ENCODE results near the gene MTCL1.

MTCL1 gene

DNA sequence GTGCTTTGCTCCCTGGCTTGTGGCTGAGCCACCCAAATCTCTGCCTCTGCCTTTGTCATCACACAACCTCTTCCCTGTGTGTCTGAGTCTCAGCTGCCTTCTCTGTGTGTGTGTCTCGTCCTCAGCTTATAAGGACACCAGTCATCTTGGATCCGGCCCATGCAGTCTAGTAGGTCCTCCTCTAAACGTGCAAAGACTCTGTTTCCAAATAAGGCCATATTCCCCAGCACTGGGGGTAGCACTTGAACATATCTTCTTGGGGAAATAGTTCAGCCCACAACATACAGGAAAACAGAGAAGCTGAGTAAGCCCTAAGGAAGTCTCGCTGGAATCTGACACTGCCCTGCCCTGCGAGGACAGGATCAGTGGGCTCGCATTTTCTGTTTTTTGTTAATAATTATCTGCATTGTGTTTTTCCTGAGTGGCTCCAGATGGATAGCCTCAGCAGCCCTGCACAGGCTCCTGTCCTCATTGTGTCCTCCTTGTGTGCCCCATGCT is 42.1 kb downstream of the MTCL1 start:
- TF ChIP-seq, protein P1, sequence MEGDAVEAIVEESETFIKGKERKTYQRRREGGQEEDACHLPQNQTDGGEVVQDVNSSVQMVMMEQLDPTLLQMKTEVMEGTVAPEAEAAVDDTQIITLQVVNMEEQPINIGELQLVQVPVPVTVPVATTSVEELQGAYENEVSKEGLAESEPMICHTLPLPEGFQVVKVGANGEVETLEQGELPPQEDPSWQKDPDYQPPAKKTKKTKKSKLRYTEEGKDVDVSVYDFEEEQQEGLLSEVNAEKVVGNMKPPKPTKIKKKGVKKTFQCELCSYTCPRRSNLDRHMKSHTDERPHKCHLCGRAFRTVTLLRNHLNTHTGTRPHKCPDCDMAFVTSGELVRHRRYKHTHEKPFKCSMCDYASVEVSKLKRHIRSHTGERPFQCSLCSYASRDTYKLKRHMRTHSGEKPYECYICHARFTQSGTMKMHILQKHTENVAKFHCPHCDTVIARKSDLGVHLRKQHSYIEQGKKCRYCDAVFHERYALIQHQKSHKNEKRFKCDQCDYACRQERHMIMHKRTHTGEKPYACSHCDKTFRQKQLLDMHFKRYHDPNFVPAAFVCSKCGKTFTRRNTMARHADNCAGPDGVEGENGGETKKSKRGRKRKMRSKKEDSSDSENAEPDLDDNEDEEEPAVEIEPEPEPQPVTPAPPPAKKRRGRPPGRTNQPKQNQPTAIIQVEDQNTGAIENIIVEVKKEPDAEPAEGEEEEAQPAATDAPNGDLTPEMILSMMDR (IDR thresholded peaks at IDR 0.05), result no peak
- Histone ChIP-seq H3K4me3 (ENCODE audit: low read depth, low read length) (no peak overlapping the region), H3K9ac (no peak overlapping the region)

DNA sequence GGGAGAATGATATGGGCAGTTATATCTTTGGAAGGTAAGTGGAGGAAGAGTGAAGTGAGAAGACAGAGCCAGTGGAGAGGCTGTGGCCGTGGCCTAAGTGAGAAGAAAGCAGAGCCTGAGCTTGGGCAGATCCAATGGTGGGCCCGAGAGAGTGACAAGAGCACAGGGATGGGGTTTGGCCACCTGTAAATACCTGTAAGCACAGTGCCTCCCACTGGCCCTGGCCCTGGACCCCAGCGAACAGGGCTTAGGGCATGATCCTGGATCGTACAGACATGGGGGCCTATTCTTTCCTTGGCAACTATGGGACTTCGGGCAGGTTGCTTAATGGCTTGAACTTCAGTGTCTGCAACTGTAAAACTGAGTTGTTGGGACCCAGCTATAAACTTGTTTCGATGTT is 44.1 kb downstream of the MTCL1 start:
- no peaks in the 10 kb centered on the region for H3K36me3 ChIP-seq (ENCODE audit: control insufficient read depth, insufficient read depth, low read length)
- no peak overlapping the region for H3K4me2 ChIP-seq (ENCODE audit: low read length)
- no peak overlapping the region for H3K9ac ChIP-seq
- H3K79me2 ChIP-seq, result no peaks in the 10 kb centered on the region
- no peaks in the 10 kb centered on the region for H3K9me3 ChIP-seq (ENCODE audit: control insufficient read depth, low read length)
- H3K27ac ChIP-seq, result no peak overlapping the region
- no peak overlapping the region for H3K4me3 ChIP-seq (ENCODE audit: low read depth, low read length)
- TF ChIP-seq, protein P1 (IDR thresholded peaks at IDR 0.05), result no peak
- no peaks in the 10 kb centered on the region for H3K27me3 ChIP-seq (ENCODE audit: control insufficient read depth, insufficient read depth, low read length)
- H2AFZ ChIP-seq, result no peak overlapping the region
- H3K4me1 ChIP-seq, result no peaks in the 10 kb centered on the region

More for the DNA sequence above, 42.1 kb downstream of the MTCL1 start:
- H3K4me1 ChIP-seq, result no peaks in the 10 kb centered on the region
- H3K79me2 ChIP-seq, result no peaks in the 10 kb centered on the region
- no peaks in the 10 kb centered on the region for H3K36me3 ChIP-seq (ENCODE audit: control insufficient read depth, insufficient read depth, low read length)
- no peak overlapping the region for H3K4me2 ChIP-seq (ENCODE audit: low read length)
- no peak overlapping the region for H3K27ac ChIP-seq
- no peak overlapping the region for H2AFZ ChIP-seq
- no peaks in the 10 kb centered on the region for H3K9me3 ChIP-seq (ENCODE audit: control insufficient read depth, low read length)
- H3K27me3 ChIP-seq (ENCODE audit: control insufficient read depth, insufficient read depth, low read length), result no peaks in the 10 kb centered on the region

- Histone ChIP-seq H3K27me3 (ENCODE audit: control insufficient read depth, insufficient read depth, low read length) (no peaks in the 10 kb centered on the region), H3K9ac (no peak overlapping the region), H3K36me3 (ENCODE audit: control insufficient read depth, insufficient read depth, low read length) (no peaks in the 10 kb centered on the region), H3K4me2 (ENCODE audit: low read length) (no peak overlapping the region), H3K4me1 (no peaks in the 10 kb centered on the region), H3K9me3 (ENCODE audit: control insufficient read depth, low read length) (no peaks in the 10 kb centered on the region), H3K79me2 (no peaks in the 10 kb centered on the region), H3K27ac (no peak overlapping the region), H2AFZ (no peak overlapping the region), H3K4me3 (ENCODE audit: low read depth, low read length) (no peak overlapping the region)
- TF ChIP-seq, protein P1 (IDR thresholded peaks at IDR 0.05), result no peak
These were observed 45.6 kb downstream of the MTCL1 start for GRCh38 chr18:8750954-8751415.

- no peak overlapping the region for H3K4me2 ChIP-seq (ENCODE audit: low read length)
- H3K27ac ChIP-seq, result no peak overlapping the region
- H3K79me2 ChIP-seq, result no peaks in the 10 kb centered on the region
- no peak overlapping the region for H3K9ac ChIP-seq
- H2AFZ ChIP-seq, result no peak overlapping the region
- no peak overlapping the region for H3K4me3 ChIP-seq (ENCODE audit: low read depth, low read length)
- no peaks in the 10 kb centered on the region for H3K9me3 ChIP-seq (ENCODE audit: control insufficient read depth, low read length)
- TF ChIP-seq, protein P1 (IDR thresholded peaks at IDR 0.05), result no peak
- H3K36me3 ChIP-seq (ENCODE audit: control insufficient read depth, insufficient read depth, low read length), result no peaks in the 10 kb centered on the region
- H3K27me3 ChIP-seq (ENCODE audit: control insufficient read depth, insufficient read depth, low read length), result no peaks in the 10 kb centered on the region
- H3K4me1 ChIP-seq, result no peaks in the 10 kb centered on the region
These were observed 46.3 kb downstream of the MTCL1 start for GRCh38 chr18:8751692-8752091.

DNA sequence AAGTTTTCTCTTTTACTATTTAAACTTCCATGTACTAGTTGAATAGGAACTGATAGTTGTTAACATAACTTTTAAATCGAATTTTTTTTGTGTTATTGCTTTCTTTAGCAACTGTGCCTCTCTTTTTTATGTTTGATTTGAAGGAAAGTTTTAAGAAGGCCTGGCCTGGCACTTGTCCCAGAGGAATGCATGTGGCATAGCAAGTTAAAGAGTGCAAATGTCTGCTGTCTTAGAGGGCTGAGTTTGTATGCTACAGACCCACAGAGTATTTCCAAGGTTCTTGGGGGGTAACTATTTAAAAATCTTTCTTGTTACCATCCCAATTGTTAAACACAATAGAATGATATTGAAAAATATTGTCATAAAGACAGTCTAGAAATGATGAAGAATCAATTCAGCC is 47.0 kb downstream of the MTCL1 start:
- TF ChIP-seq, protein P1 (IDR thresholded peaks at IDR 0.05), result no peak
- no peak overlapping the region for H3K9ac ChIP-seq
- H3K9me3 ChIP-seq (ENCODE audit: control insufficient read depth, low read length), result no peaks in the 10 kb centered on the region
- no peak overlapping the region for H3K27ac ChIP-seq
- H3K79me2 ChIP-seq, result no peaks in the 10 kb centered on the region
- H3K4me1 ChIP-seq, result no peaks in the 10 kb centered on the region
- H3K27me3 ChIP-seq (ENCODE audit: control insufficient read depth, insufficient read depth, low read length), result no peaks in the 10 kb centered on the region
- no peaks in the 10 kb centered on the region for H3K36me3 ChIP-seq (ENCODE audit: control insufficient read depth, insufficient read depth, low read length)
- no peak overlapping the region for H3K4me3 ChIP-seq (ENCODE audit: low read depth, low read length)
- H3K4me2 ChIP-seq (ENCODE audit: low read length), result no peak overlapping the region
- no peak overlapping the region for H2AFZ ChIP-seq
